HG03060 (cell line): ENCODE measurements around the gene PET100.

Experiments used
- ATAC-seq: cut with Tn5 transposase; IDR thresholded peaks from one replicate; pipeline ENCODE4 v1.9.1; 2021; ENCODE audit warnings: low read depth, moderate number of reproducible peaks; ENCODE audit not compliant: unreplicated experiment

PET100 gene

DNA sequence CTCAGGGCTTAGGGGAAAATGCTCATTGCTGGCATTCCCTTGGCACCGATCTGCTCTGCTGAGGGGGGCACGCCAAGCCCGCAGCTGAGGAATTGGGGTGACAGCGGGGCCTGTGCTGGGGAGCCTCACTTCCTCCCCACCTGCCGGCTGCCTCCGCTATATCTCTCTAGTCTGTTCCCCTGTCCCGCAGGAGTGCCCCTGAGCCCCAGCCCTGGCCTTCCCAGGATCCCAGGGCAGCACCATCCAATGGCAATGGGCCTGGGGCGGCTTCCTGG is 16.8 kb downstream of the PET100 start:
- ATAC-seq = no peak

DNA sequence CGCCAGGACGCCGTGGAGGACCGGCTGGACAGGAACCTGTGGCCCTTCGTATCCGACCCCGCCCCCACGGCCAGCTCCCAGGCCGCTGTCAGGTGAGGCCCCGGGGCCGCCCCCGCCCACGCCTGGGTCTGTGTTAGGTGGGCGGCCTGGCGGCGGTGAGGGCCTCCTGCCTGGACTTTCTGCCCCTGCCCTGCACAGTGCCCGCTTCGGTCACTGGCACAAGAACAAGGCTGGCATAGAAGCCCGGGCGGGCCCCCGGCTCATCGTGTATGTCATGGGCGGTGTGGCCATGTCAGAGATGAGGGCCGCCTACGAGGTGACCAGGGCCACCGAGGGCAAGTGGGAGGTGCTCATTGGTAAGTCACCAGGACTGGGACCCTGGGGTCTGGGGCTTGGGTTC is 17.6 kb downstream of the PET100 start:
- no peak for ATAC-seq

DNA sequence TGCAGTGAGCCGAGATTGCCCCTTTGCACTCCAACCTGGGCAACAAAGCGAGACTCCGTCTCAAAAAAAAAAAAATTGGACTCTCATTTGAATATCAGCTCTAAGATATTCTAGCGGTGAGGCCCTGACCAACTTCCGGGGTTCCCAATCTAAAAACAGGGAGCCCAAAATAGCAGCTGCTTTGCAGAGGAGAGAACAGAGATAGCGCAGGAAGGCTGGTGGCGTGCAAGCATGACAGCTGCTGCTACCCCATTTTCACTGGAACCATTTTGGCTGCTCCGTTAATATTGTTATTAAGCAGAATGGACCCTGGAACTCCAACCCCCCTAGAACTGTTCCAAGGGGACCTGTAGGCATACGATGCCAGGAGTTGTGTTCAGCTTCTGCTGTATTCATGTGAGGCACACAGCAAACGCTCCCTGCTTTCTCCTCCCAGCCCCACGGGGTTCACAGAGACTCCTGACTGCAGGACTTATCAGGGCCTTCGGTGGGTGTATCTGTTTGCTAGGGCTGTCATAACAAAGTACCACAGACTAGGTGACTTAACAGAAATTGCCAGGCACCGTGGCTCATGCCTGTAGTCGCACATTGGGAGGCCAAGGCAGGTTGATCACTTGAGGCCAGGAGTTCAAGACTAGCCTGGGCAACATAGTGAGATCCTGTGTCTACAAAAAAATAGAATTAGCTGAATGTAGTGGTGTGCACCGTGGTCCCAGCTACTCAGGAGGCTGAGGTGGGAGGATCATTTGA is 18.8 kb downstream of the PET100 start:
- ATAC-seq = no peak

DNA sequence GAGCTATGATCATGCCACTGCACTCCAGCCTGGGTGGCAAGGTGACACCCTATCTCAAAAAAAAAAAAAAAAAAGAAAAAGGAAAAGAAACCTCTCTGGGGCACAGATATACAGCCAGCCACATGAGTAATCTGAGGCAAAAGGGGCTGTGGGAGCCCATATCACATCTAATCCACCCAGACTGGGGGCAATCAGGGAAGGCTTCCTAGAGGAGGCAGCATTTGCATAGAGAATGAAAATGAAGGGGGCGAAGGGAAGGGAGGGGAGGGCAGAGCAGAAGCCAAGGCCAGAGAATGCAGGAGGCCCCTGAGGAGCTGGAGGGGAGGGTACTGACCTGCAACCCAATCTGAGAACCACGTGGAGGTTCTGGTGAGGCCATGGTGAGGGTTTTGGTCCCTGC is 20.6 kb downstream of the PET100 start:
- ATAC-seq = no peak

DNA sequence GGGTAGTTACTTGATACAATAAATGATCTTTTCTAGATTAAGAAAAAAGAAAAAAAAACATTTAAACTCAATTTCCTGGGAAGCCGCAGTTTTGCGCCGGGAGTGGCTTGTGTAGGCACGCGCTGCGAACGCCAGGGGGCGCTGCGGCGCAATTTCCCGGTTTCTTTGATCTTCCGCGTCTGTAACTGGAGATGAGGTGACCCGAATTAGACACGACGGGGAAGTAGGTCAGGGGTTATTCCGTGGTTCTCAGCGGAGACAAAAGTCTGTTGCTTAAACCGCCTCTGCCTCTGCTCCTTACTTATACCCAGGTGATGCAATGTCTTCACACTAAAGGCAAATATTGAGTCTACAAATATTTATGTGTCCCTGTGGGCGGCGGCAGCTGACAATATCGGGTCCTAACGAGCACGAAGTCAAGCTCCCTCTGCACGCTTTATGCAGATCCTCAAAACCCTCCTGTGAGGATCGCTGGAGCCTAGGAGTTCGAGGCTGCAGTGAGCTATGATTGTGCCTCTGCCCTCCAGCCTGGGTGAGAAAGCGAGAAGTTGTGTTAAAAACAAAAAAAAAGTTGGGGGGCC is 22.6 kb downstream of the PET100 start:
- no peak for ATAC-seq

DNA sequence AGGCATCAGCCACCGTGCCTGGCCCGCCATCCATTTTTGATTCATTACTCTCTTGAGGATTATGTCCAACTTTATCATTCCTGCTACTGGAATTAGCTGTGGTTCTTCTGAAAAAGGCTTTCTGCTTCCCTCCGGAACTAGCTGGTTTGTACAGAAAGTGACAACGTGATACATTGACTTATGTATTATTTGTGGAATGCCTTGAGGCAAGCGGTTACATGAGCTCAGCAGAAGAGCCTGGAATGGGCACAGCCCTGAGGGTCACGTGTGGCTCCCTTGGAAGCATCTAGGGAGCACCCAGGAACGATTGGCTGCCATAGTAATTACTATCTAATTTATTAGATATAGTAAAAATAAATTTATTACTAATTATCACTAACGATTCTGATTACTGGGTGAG is 24.8 kb downstream of the PET100 start:
- no peak for ATAC-seq

DNA sequence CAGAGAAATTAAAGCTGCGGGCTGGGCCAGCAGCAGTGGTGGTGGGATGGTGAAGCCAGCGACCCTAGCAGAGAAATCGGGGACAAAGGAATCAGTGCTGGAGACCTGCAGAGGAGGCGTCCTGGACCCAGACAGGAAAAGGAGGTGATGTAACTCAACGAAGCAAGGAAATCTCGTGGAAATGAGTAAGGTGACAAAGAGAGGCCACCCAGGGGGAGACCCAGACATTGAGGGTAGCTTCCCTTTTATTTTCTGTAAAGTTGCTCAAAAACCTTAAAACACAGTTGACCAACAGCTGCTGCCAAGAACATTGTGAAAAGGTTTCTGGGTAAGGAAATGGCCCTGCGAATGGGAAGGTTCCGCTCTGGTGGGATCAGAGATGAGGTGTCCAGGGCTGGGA is 26.0 kb downstream of the PET100 start:
- no peak for ATAC-seq

DNA sequence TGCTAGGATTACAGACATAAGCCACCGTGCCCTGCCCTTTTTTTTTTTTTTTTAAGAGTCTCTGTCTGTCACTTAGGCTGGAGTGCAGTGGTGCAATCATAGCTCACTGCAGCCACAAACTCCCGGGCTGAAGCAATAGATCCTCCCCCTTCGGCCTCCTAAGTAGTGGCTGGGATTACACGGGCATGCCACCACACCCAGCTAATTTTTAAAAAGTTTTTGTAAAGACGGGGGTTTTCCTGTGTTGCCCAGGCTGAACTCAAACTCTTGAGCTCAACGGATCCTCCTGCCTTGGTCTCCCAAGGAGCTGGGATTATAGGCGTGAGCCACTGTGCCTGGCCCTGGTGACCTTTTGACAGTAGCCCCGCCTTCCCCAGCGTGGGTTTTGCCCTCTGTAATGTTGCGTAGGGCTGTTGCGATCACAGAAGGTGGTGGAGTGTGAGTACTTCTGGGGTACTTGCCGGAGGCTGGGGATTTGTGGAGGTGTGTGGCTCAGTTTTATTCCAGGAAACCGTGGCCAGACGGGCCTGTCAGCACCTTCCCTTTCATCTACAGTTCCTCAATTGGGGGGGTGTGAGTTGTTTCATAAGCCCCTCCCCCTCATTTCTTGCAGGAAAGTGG is 27.6 kb downstream of the PET100 start:
- no peak for ATAC-seq

DNA sequence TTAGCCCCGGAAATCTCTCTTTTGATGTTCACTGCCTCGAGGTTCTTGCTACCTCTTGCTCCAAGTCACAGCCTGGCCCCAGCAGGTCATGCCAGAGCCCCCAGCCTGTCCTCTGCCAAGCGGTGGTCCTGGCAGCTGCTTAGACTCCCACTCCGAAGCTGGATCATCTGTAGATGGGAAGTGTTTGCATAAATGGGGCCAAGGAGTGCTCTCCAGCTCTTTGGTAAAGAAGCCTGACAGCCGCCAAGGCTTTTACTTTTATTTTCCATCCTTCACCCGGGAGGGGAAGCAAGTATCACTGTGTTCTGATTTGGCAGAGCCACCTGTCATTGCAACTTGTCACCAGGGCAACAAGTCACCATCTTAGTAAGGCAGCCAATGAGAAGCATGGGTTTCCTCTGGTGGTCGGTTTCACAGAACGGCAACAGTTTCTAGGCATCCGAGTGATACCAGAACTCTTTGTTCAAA is 28.7 kb downstream of the PET100 start:
- ATAC-seq = no peak

DNA sequence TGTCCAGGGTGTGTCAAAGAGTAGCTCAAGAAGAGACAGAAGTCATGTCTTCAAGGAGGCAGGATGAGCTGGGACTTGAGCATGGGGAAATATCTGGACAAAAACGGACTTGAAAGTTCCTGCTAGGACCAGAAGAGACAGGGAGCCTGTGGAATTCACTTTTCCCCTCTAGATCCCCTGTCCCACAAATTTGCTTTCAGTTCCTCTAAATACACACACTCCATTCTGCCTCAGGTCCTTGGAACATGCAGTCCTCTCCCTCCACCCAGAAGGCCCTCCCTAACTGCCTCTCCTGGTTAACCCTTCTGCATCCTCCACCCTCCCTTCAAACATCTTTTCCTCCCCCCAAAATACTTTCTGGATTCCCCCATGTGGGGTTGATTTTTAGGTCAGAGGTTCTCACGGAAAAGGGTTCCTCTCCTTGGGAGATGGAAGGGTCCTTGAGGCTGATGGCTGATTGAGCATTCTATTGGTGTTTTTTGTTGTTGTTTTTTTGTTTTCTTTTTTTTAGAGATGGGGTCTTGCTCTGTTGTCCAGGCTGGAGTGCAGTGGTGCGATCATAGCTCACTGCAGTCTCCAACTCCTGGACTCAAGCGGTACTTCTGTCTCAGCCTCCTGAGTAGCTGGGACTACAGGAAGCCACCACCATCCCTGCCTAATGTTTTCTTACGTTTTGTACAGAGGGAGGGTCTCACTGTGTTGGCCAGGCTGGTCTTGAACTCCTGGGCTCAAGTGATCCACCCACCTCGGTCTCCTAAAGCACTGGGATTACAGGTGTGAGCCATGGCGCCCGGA is 32.3 kb downstream of the PET100 start:
- ATAC-seq = no peak

DNA sequence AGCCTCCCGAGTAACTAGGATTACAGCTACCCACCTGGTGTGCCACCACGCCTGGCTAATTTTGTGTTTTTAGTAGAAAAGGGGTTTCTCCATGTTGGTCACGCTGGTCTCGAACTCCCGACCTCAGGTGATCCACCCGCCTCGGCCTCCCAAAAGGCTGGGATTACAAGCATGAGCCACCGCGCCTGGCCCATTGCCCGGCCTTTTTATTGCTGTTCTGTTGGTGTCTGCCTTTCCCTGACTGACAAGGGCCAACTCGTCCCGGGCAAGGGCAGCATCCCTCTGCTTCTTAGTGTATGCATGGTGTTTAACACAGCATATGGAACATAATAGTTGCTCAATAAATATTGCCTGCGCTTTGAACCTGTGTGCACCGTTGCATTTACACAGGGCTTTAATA is 33.1 kb downstream of the PET100 start:
- no peak for ATAC-seq

DNA sequence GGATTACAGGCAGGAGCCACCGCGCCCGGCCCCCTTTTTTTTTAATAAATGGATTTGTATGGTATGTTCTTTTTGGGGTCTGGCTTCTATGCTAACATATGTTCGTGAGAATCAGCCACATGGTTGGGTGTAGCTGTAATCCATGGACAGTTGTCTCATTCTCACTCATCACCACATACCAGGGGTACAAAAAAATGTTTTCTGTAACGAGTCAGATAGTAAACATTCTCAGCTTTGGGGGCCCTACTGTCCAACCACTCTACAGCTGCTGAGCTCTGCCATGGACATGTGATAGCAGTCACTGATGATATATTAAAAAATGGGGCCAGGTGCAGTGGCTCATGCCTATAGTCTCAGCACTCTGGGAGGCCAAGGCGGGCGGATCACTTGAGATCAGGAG is 34.1 kb downstream of the PET100 start:
- no peak for ATAC-seq

DNA sequence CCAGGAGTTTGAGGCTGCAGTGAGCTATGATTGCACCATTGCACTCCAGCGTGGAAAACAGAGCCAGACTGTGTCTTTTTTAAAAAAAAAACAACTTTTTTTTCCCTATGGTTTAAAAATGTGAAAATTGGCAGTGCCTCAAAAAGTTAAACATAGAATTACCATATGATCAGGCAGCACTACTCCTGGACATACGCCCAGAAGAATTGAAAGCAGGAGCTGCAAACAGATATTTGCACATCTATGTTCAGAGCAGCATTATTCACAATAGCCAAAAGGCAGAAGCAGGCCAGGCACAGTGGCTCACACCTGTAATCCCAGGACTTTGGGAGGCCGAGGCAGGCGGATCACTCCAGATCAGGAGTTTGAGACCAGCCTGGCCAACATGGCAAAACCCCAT is 35.5 kb downstream of the PET100 start:
- ATAC-seq = no peak

DNA sequence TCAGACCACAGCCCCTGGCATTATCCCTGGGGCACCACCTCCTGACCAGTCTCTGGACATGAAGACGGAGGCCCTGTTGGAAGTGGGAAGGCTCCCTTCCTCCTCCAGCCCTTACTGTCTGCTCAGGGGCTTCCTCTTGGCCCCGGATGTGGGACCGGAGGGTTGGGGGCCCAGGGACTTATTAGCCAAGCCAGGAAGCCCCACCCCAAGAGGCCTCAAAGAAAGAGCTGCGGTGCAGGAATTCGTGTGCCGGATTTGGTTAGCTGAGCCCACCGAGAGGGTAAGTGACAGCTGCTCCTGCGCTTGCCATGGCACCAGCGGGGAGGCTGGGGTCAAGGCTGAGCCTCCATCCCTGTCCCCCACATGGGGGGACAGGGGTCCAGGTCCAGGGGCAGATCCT is 39.2 kb downstream of the PET100 start, which contains the start of gene RETN:
Gene RETN, plus strand, starts transcription at position 208 of the 400 bp plus-strand sequence. CDS start 278 bp downstream, outside the sequence.
- no peak for ATAC-seq

DNA sequence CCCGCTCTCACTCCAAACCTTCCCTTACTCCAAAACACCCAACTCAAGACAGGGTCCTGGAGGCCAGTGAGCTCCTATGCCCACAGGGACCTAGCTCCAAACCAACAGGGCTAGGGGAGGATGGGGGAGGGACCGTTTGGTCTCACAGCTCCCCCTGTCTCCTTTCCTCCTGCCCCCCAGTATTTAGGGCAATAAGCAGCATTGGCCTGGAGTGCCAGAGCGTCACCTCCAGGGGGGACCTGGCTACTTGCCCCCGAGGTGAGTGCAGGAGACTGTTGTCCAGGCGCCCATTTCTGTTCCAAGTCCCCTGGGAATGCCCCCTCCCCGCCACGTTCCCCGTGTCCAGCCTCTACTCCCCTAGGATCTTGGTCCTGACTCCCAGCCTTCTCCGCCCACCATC is 40.0 kb downstream of the PET100 start:
- no peak for ATAC-seq

DNA sequence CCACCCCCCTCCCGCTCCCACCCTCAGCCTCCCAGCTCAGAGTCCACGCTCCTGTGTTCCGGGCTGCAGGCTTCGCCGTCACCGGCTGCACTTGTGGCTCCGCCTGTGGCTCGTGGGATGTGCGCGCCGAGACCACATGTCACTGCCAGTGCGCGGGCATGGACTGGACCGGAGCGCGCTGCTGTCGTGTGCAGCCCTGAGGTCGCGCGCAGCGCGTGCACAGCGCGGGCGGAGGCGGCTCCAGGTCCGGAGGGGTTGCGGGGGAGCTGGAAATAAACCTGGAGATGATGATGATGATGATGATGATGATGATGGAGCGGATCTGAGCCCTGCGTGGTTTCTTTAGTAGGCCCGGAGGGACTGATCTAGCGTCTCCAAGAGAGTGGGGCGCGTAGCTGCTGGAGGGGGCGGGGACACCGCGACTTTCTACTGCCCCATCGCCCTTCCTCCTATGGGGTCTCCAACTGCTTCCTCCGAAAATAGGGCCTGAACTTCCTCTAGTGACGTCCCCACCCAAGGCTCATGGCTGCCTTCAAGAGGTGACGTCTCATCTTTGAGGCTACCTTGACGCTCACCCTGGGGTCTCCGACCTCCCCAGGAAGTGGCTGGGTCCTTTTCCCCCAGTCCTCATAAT is 40.7 kb downstream of the PET100 start:
- no peak for ATAC-seq

DNA sequence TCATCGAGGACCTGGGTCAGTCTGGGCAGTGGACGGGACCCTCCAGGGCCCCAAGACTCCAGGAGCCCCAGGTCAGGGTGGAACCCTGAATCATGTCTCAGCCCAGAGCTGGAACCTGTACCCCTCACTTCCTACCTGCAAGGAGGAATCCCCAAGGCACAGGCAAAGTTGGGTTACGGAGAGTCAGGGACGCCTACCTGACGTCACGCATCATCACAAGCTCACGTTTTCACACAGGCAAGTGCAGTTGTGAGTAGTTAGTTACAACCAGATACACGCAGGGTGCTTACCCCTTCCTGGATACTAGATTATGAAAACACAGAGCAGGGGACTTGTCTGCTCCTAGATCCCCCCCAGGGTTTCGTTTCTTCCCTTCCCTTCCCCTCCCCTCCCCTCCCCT is 41.2 kb downstream of the PET100 start:
- no peak for ATAC-seq

DNA sequence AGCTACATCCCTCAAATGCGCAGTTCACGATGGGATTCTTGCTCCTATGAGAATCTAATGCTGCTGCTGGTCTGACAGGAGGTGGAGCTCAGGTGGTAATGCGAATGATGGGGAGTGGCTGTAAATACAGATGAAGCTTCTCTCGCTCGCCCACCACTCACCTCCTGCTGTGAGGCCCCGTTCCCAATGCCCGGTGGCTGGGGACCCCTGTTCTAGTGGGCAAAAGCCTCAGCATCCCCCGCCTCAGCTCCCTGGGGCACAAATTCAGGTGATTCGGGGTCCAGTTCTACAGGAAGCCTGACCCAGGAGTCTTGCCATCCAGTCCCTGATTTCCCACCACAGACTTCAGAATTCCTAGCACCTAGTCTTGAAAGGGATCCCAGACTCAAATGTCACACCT is 42.9 kb downstream of the PET100 start:
- ATAC-seq = no peak

DNA sequence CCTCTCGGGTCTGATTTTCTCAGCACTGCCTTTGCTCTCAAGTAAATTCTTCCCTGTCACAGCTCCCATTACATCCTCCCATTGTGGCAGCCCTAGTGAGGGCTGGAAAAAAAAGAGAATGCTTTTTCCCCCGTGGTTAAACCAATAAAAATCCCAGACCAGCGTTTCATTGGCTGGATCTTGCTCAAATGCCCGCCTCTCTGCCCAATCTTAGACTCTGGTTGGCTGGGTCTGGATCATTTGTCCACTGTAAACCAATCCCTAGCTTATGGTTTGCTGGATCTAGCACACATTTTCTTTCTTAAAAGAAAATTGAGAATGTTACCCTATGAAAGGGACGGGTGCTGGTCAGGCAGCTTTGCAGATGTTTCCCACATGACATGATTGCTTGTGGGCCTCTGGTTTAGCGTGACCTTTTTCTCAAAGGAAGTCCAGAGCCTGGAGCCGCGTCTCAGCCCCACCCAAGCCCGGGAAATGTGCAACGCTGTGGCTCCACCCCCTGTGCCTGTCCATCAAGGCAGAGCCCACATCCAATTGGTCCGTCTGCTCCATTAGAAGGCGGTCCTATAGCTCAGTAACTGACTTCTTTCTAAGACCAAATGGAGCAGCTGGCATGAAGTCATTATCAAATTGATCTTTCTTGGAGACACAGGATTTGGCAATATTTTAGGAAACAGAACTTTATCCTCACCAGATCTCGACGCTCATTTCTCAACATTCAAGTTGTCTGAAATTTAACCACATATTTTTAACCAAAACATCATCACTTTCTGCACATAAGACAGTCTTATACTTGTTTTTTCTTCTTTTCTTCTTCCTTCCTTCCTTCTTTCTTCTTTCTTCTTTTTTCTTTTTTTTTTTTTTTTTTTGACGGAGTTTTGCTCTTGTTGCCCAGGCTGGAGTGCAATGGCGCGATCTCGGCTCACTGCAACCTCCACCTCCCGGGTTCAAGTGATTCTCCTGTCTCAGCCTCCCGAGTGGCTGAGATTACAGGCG is 44.7 kb downstream of the PET100 start:
- ATAC-seq = no peak

DNA sequence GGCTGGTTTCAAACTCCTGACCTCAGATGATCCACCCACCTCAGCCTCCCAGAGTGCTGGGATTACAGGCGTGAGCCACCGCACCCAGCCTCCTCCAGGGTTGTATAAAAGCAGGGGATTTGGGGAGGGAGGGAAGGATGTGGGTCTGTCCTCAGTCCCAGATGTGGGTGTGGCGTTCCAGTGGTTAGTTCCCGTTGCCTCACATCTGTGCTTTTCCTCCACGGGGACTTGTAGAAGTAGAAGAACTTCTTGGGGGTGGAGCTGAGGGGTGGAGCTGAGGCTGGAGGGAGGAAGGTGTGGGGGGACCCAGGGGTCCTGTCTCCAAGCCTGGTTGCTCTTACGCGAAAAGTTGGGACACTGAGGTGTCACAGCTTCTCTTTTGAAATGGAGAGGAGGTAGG is 46.8 kb downstream of the PET100 start:
- no peak for ATAC-seq
